ENCODE data around the gene DIS3L2. TPM values are rescaled to one million over a fixed set of nuclear protein-coding genes. Genes with fewer than 3 reads are reported as not detected.

Gene DIS3L2, protein sequence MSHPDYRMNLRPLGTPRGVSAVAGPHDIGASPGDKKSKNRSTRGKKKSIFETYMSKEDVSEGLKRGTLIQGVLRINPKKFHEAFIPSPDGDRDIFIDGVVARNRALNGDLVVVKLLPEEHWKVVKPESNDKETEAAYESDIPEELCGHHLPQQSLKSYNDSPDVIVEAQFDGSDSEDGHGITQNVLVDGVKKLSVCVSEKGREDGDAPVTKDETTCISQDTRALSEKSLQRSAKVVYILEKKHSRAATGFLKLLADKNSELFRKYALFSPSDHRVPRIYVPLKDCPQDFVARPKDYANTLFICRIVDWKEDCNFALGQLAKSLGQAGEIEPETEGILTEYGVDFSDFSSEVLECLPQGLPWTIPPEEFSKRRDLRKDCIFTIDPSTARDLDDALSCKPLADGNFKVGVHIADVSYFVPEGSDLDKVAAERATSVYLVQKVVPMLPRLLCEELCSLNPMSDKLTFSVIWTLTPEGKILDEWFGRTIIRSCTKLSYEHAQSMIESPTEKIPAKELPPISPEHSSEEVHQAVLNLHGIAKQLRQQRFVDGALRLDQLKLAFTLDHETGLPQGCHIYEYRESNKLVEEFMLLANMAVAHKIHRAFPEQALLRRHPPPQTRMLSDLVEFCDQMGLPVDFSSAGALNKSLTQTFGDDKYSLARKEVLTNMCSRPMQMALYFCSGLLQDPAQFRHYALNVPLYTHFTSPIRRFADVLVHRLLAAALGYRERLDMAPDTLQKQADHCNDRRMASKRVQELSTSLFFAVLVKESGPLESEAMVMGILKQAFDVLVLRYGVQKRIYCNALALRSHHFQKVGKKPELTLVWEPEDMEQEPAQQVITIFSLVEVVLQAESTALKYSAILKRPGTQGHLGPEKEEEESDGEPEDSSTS
- 10 to 100 TPM; 40.2 to 43.4 TPM for total RNA-seq

GRCh38 chr2:231961349-231962166, at the start of gene DIS3L2:
Gene DIS3L2, plus strand, starts transcription at chr2:231961713. Its CDS starts 53,215 bp downstream, at chr2:232014928.
- peak; percentile 81 for DNase-seq
- peak within 1 kb of the TSS; percentile 82 for H3K4me3 Mint-ChIP-seq
- ChIA-PET POLR2A (no interaction called here), CTCF (interaction anchor here (0.6 to 1.4 kb wide), 3 partner anchors 19 to 331 kb away, joined by 3 to 5 read pairs (median 4); no protein-coding TSS in a partner anchor)
- peaks cover 5% of the 10 kb centered on the region for H3K27me3 Mint-ChIP-seq
- H3K4me1 Mint-ChIP-seq, result peaks cover 35% of the 10 kb centered on the region
- no peaks in the 10 kb centered on the region for H3K9me3 Mint-ChIP-seq
- H3K27ac Mint-ChIP-seq, result peak within 1 kb of the TSS; percentile 92
- peaks cover 12% of the 10 kb centered on the region for H3K36me3 Mint-ChIP-seq (ENCODE audit: low read depth)

DNA sequence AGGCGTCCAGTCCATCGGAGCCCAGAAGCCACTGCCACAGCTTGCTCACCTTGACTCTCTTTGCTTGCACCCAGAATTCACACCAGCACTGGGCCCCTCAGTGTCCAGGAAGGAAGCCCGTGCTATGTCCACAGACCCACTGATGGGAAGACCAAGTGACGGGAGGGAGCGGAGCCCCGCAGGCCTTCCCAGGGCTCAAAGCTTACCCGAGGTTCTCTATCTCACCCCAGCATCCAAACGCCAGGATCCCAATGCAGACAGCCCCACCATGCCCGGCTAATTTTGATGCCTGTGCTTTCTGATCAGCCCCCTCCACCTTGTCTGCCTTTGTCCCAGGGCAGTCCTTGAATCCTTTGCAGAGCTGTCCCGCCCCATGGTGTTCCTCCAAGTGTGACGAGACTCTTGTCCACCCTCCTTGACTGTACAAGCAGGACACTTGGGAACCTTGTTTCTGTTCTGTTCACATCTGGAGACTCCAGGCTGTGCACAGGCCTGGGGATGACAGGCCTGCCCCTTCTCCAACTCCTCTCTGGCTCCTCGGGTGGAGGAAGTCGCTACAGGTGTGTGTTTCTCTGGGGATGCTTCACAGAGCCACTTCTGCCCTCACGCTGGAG, 47.3 kb upstream of the DIS3L2 start:
- ChIA-PET POLR2A (no interaction called here), CTCF (no interaction called here)
- Mint-ChIP-seq H3K4me3 (no peak overlapping the region), H3K27me3 (peaks cover 4% of the 10 kb centered on the region), H3K4me1 (peaks cover 15% of the 10 kb centered on the region), H3K27ac (no peak overlapping the region), H3K9me3 (no peaks in the 10 kb centered on the region), H3K36me3 (ENCODE audit: low read depth) (no peaks in the 10 kb centered on the region)
- DNase-seq, result no peak

GRCh38 chr2:231917280-231918066, 44.0 kb upstream of the DIS3L2 start:
- ChIA-PET CTCF (interaction anchor here (0.6 to 1.2 kb wide), 3 partner anchors 11 to 203 kb away, joined by 3 to 6 read pairs (median 5); no protein-coding TSS in a partner anchor), POLR2A (no interaction called here)

DNA sequence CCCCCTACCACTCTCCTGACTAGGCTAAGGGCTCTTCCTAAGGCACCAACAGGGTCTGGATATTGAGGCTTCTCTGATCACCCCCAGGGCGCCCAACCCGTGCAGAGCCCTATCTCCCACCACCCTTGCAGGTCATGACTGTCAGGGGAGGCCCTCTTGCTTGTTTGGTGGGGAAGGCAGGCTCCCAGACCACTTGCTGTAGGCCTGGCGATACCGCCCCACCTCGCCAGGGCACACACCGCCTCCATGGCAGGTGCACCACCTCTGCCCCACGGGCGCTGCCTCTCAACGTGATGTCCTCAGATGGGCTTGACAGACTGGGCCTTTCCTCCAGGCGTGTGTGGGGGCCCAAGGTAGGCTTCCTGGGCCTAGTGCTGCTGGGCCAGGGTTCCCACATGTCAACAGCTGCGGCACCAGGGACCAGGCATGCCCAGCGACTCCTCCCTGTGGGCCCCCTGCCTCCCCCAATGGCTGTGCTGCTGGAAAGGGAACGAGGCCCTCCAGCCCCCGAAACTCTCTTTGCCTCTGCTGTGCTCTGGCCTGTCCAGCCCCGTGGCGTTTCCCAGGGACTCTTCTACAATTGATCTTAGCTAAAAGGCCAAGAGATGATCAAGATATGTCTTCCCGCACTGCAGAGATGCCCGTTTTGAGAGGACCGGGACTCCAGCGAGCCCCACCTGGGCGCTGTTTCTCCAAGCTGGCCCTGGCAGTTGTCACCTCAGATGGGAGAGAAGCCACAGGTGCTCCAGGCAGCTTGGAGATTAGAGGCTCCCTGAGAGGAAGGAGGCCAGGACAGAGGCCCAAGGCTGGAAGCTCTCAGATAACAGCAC, 42.8 kb upstream of the DIS3L2 start:
- peaks cover 10% of the 10 kb centered on the region for H3K27me3 Mint-ChIP-seq
- no peak for DNase-seq
- ChIA-PET CTCF (interaction anchor here (1.1 kb wide), 1 partner anchor 12 kb away, joined by 3 read pairs; no protein-coding TSS in a partner anchor), POLR2A (no interaction called here)
- no peaks in the 10 kb centered on the region for H3K9me3 Mint-ChIP-seq
- H3K36me3 Mint-ChIP-seq (ENCODE audit: low read depth), result no peaks in the 10 kb centered on the region
- H3K4me3 Mint-ChIP-seq, result no peak overlapping the region
- H3K27ac Mint-ChIP-seq, result no peak overlapping the region
- no peaks in the 10 kb centered on the region for H3K4me1 Mint-ChIP-seq

More at GRCh38 chr2:231917280-231918066, 44.0 kb upstream of the DIS3L2 start:
- Mint-ChIP-seq H3K9me3 (no peaks in the 10 kb centered on the region), H3K36me3 (ENCODE audit: low read depth) (no peaks in the 10 kb centered on the region), H3K4me1 (no peaks in the 10 kb centered on the region), H3K4me3 (no peak overlapping the region), H3K27ac (no peak overlapping the region), H3K27me3 (peaks cover 7% of the 10 kb centered on the region)
- no peak for DNase-seq

DNA sequence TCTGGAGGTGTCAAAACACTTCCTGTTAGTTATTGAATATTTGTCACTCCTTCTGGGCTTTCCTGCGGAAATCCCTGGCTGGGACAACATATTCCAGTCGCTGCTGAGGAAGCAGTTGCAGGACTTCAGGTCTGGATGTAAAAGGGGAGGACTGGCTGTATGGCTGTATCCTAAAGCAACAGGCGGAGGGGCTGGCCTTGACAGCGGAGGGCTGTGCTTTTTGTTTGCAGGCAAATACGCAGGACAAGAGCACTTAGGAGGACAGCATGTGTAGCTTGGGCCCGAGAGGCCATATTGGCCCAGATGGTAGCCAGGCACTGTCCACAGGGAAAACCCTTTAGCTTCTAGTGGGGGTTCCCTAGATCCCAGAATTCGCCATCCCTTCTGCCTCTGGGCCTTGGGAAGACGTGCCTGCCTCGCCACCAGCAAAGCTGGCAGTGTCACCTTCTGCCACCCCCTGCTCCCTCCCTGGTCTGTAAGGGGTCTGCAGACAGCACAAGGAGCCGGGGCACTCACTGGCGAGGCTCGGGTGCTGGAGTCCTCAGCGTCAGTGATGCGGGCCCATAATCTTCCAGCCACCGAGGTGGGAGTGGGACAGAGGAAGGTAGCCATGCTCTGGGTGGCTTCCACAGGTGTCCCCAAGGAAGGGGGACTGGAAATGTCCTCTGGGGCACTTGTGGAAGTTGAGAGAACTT, 42.0 kb upstream of the DIS3L2 start:
- no peaks in the 10 kb centered on the region for H3K9me3 Mint-ChIP-seq
- H3K4me3 Mint-ChIP-seq, result no peak overlapping the region
- no peaks in the 10 kb centered on the region for H3K36me3 Mint-ChIP-seq (ENCODE audit: low read depth)
- POLR2A ChIA-PET, result no interaction called here
- CTCF ChIA-PET, result interaction anchor here (1.1 kb wide), 1 partner anchor 11 kb away, joined by 3 read pairs; no protein-coding TSS in a partner anchor
- DNase-seq, result no peak
- no peaks in the 10 kb centered on the region for H3K4me1 Mint-ChIP-seq
- H3K27ac Mint-ChIP-seq, result no peak overlapping the region
- H3K27me3 Mint-ChIP-seq, result peaks cover 18% of the 10 kb centered on the region

- Mint-ChIP-seq H3K4me1 (peaks cover 4% of the 10 kb centered on the region), H3K9me3 (no peaks in the 10 kb centered on the region), H3K4me3 (no peak overlapping the region), H3K36me3 (ENCODE audit: low read depth) (no peaks in the 10 kb centered on the region), H3K27me3 (peaks cover 23% of the 10 kb centered on the region), H3K27ac (no peak overlapping the region)
- DNase-seq, result no peak
- ChIA-PET POLR2A (no interaction called here), CTCF (interaction anchor here (1.1 to 1.7 kb wide), 3 partner anchors 10 to 395 kb away, joined by 3 to 9 read pairs (median 4); no protein-coding TSS in a partner anchor)
Measured at GRCh38 chr2:231920366-231920765, 41.1 kb upstream of the DIS3L2 start.

- Mint-ChIP-seq H3K36me3 (ENCODE audit: low read depth) (no peaks in the 10 kb centered on the region), H3K4me3 (no peak overlapping the region), H3K27me3 (peaks cover 23% of the 10 kb centered on the region), H3K9me3 (no peaks in the 10 kb centered on the region), H3K4me1 (peaks cover 4% of the 10 kb centered on the region), H3K27ac (no peak overlapping the region)
- POLR2A ChIA-PET, result no interaction called here
- no peak for DNase-seq
- CTCF ChIA-PET, result interaction anchor here (1.4 to 1.7 kb wide), 2 partner anchors 15 to 395 kb away, joined by 4 to 9 read pairs; no protein-coding TSS in a partner anchor
Measured at GRCh38 chr2:231920795-231921194, 40.7 kb upstream of the DIS3L2 start.

- Mint-ChIP-seq H3K9me3 (no peaks in the 10 kb centered on the region), H3K27me3 (peaks cover 30% of the 10 kb centered on the region), H3K36me3 (ENCODE audit: low read depth) (no peaks in the 10 kb centered on the region), H3K27ac (no peak overlapping the region), H3K4me3 (no peak overlapping the region), H3K4me1 (peaks cover 10% of the 10 kb centered on the region)
- POLR2A ChIA-PET, result no interaction called here
- DNase-seq, result no peak
- CTCF ChIA-PET, result interaction anchor here (0.6 to 1.7 kb wide), 2 partner anchors 17 to 252 kb away, joined by 3 to 9 read pairs; no protein-coding TSS in a partner anchor
Measured at GRCh38 chr2:231922311-231923009, 39.1 kb upstream of the DIS3L2 start.

- POLR2A ChIA-PET, result no interaction called here
- no peak overlapping the region for H3K27ac Mint-ChIP-seq
- H3K4me1 Mint-ChIP-seq, result peaks cover 10% of the 10 kb centered on the region
- H3K27me3 Mint-ChIP-seq, result peaks cover 35% of the 10 kb centered on the region
- no peaks in the 10 kb centered on the region for H3K9me3 Mint-ChIP-seq
- H3K4me3 Mint-ChIP-seq, result no peak overlapping the region
- no peak for DNase-seq
- CTCF ChIA-PET, result no interaction called here
- H3K36me3 Mint-ChIP-seq (ENCODE audit: low read depth), result no peaks in the 10 kb centered on the region
Measured at GRCh38 chr2:231923010-231923344, 38.5 kb upstream of the DIS3L2 start.

All from activated CD4-positive, alpha-beta T cell treated with anti-CD3 and anti-CD28 coated beads, Interleukin-2, amount 10 ng/mL, durations not matched to agents 7 days and 5 days (primary cell).